ENCODE results near the gene SGPL1. TPM values are rescaled to one million over a fixed set of nuclear protein-coding genes. Genes with fewer than 3 reads are reported as not detected.
"Not testable (repeated sequence)": the region's sequence is repeated elsewhere in the genome, so short reads cannot be mapped to it uniquely, and the experiment has no call there.

SGPL1 gene
- total RNA-seq = 100 to 1,000 TPM in 1 of 4 donors, 10 to 100 TPM in 3; 58.0 to 120 (median 74.0) TPM

DNA sequence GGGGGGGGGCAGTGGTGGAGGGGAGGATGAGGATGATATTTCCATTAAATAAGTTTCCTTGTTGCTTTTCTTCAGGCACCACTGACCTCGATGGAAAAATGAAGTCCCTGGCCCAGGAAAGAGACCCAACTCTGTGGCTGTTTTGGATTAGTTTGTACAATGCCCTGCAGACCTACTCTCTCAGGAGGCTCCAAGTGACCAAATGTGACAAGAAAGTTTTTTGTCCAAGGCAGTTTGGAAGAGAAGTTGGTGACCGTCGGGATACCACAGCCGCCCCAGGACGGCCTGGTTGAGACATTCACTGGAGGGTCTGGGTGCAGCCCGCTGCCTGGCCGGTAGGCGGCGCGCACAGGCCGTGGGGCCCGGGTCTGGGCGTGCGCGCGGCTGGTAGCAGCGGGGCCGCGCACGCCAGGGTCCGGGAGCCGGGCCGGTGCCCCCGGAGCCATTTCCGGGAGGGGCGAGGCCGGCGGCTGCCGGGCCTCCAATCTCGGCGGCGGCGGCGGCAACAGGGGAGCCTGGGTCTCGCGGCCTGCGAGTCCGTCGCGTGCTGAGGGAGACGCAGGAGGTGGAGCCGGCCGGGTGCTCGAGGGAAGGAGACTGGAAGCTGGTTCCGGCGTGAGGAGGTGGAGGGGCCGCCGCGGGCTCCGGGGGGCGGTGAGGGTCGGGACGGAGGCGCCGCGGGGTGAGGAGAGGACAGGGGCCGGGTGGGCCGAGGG, at the start of gene SGPL1:
TSS of gene SGPL1 (plus strand) at position 445 of the 716 bp plus-strand sequence. CDS start 906 bp downstream, outside the sequence.
- TF ChIP-seq CTCF (IDR thresholded peaks at IDR 0.05) = peak in 1 of 3 donors; percentile 84
- TF ChIP-seq POLR2A (IDR thresholded peaks at IDR 0.05) = no peak
- intact Hi-C loops (cut with DNase I; ENCODE audit: low total_unique reads) = loop anchor here (10.0 kb wide), 1 partner anchor 69 kb away; the partner anchor contains the start of gene PCBD1
- 3 to 13% methylated on average over 5 to 21 of the region's 58 CpGs for WGBS, 2 donors
- peak; percentile 79 to 96 for DNase-seq (ENCODE audit: low spot score in 2 of 2)
- H3K4me3 ChIP-seq (ENCODE audit: low read depth, poor library complexity, severe bottlenecking) = peak within 1 kb of the TSS; percentile 78

GRCh38 chr10:70768026-70768685, 47.6 kb upstream of the SGPL1 start:
- intact Hi-C loops (cut with DNase I; ENCODE audit: low total_unique reads); H3K4me3 ChIP-seq (ENCODE audit: low read depth, poor library complexity, severe bottlenecking): not testable (repeated sequence)
- peak in 1 of 2 donors; percentile 70 for DNase-seq (ENCODE audit: low spot score in 2 of 2)
- 75 to 81% methylated on average over 6 of the region's 6 CpGs for WGBS, 2 donors

GRCh38 chr10:70769121-70769520, 46.6 kb upstream of the SGPL1 start:
- no peak for TF ChIP-seq POLR2A (IDR thresholded peaks at IDR 0.05)
- no peak for TF ChIP-seq CTCF (IDR thresholded peaks at IDR 0.05)
- 64 to 85% methylated on average over 4 of the region's 4 CpGs for WGBS, 2 donors
- DNase-seq (ENCODE audit: low spot score in 2 of 2) = peak in 1 of 2 donors; percentile 53
- intact Hi-C loops (cut with DNase I; ENCODE audit: low total_unique reads) = no loop called here
- H3K4me3 ChIP-seq (ENCODE audit: low read depth, poor library complexity, severe bottlenecking) = no peak overlapping the region

- H3K4me3 ChIP-seq (ENCODE audit: low read depth, poor library complexity, severe bottlenecking) = no peak overlapping the region
- TF ChIP-seq CTCF (IDR thresholded peaks at IDR 0.05) (no peak), POLR2A (IDR thresholded peaks at IDR 0.05) (no peak)
- no peak for DNase-seq (ENCODE audit: low spot score in 2 of 2)
- intact Hi-C loops (cut with DNase I; ENCODE audit: low total_unique reads) = no loop called here
- 88 to 92% methylated on average over 2 of the region's 2 CpGs for WGBS, 2 donors
These were observed 45.7 kb upstream of the SGPL1 start for GRCh38 chr10:70770001-70770400.

- H3K4me3 ChIP-seq (ENCODE audit: low read depth, poor library complexity, severe bottlenecking); intact Hi-C loops (cut with DNase I; ENCODE audit: low total_unique reads): not testable (repeated sequence)
- 97 to 98% methylated on average over 7 of the region's 7 CpGs for WGBS, 2 donors
- peak in 1 of 2 donors; percentile 61 for DNase-seq (ENCODE audit: low spot score in 2 of 2)
These were observed 45.2 kb upstream of the SGPL1 start for GRCh38 chr10:70770516-70770915.

GRCh38 chr10:70771311-70772194, 44.2 kb upstream of the SGPL1 start:
- intact Hi-C loops (cut with DNase I; ENCODE audit: low total_unique reads) = no loop called here
- peak in 1 of 2 donors; percentile 80 for DNase-seq (ENCODE audit: low spot score in 2 of 2)

More at GRCh38 chr10:70771311-70772194, 44.2 kb upstream of the SGPL1 start:
- WGBS, 2 donors = 82 to 85% methylated on average over 8 of the region's 8 CpGs
- H3K4me3 ChIP-seq (ENCODE audit: low read depth, poor library complexity, severe bottlenecking) = no peak overlapping the region
- TF ChIP-seq POLR2A (IDR thresholded peaks at IDR 0.05) (no peak), CTCF (IDR thresholded peaks at IDR 0.05) (no peak)
